SU-DHL-6 (cell line): ENCODE measurements around the gene C1QTNF5.

Experiments used
- EZH2phosphoT487 ChIP-seq: fragments of 200-600 bp; sonication (generic), shearing (Covaris generic); conservative IDR thresholded peaks from 2 replicates; pipeline ENCODE4 v1.6.1; 2018; ENCODE audit warnings: mild to moderate bottlenecking, antibody characterized with exemption, low read length, moderate library complexity, mixed read lengths
- TF ChIP-seq, protein P1 (sequence below): fragments of 200-600 bp; sonication (generic); IDR thresholded peaks from one replicate; pipeline ENCODE4 v1.5.1; 2017; ENCODE audit warnings: antibody characterized with exemption, mild to moderate bottlenecking, low read length, moderate library complexity; ENCODE audit not compliant: insufficient read depth, poor library complexity, severe bottlenecking

DNA sequence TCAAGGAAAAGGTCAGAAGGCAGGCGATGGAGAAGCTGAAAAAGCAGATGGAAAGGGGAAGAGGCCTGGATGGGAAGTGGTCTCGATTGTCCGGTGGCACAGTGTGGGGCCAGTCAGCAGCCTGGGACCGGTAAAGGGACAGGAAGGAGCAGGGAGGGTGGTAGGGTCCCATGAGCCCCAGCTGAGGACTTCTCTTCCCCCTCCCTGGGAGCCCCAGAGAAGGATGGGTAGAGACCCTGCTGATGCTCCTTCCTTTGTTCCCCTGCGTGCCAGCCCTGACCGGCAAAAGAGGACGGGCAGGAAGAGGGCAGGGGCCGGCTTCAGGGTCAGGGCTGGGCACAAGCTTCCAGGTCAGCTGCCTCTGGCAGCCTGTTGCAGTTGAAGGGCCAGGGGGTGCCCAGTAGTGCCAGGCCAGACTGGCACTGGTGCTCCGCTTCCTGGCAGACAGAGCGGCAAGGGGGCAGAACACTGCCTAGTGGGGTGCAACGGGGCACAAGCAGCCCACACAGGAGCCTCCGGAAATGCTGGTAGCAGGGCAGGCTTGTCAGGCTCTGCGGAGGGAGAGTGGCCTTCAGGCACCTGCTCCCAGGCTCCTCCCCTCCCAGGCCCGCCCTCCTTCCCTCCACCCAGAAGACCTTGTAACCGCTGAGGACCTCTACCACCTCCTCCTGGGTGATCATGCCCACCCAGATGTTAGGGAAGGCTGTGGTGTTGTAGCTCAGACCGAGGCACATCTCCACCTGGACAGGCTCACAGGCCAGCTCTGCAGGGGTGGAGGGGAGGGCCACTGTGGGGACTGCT, 739 bp upstream of the C1QTNF5 start:
- TF ChIP-seq, protein P1, sequence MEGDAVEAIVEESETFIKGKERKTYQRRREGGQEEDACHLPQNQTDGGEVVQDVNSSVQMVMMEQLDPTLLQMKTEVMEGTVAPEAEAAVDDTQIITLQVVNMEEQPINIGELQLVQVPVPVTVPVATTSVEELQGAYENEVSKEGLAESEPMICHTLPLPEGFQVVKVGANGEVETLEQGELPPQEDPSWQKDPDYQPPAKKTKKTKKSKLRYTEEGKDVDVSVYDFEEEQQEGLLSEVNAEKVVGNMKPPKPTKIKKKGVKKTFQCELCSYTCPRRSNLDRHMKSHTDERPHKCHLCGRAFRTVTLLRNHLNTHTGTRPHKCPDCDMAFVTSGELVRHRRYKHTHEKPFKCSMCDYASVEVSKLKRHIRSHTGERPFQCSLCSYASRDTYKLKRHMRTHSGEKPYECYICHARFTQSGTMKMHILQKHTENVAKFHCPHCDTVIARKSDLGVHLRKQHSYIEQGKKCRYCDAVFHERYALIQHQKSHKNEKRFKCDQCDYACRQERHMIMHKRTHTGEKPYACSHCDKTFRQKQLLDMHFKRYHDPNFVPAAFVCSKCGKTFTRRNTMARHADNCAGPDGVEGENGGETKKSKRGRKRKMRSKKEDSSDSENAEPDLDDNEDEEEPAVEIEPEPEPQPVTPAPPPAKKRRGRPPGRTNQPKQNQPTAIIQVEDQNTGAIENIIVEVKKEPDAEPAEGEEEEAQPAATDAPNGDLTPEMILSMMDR, result no peak
- TF ChIP-seq EZH2phosphoT487, result no peak
